ENCODE measurements around the gene NOL4L.

DNA sequence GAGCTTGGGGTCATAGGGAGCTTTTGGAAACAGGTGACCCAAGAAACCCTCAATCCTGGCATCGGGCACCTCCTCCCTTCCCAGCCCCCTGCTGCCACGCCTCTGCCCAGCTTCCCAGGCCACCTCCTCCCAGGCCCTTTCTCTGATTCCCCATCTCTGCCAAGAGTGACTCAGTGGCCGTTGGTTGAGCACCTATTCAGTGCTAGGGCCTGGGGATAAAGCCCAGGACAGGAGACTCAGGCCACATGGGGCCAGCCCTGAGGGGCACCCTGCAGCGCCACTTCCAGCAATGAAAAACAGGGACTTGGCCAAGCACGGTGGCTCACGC is 116.9 kb downstream of the NOL4L start:
- TF ChIP-seq FOXP2 (optimal IDR thresholded peaks at IDR 0.05; ENCODE audit: control extremely low read depth, extremely low read length, insufficient read depth) = no peak
- no peak for TF ChIP-seq POLR2AphosphoS5 (IDR thresholded peaks at IDR 0.05; ENCODE audit: borderline replicate concordance, low read depth, low read length)
